GM12878 (cell line): ENCODE measurements around the gene SMARCE1. TPM values are rescaled to one million over a fixed set of nuclear protein-coding genes. Genes with fewer than 3 reads are reported as not detected.

Source experiments
- BHLHE40 ChIP-seq, 2 experiments: fragments of 450-650 bp in 1 of 2; IDR thresholded peaks; 2 replicates each; pipeline ENCODE4 v1.6.1; 2011 to 2017; ENCODE audit warnings: low read depth in 2 of 2, borderline replicate concordance in 1 of 2, improper control_type of control experiment in 1 of 2, low read length in 1 of 2, mild to moderate bottlenecking in 1 of 2
- CREB1 ChIP-seq: IDR thresholded peaks from 2 replicates; pipeline ENCODE4 v1.6.1; 2012; ENCODE audit warnings: low read depth, mild to moderate bottlenecking, inconsistent platforms
- IRF3 ChIP-seq: fragments of 450-650 bp; IDR thresholded peaks from 2 replicates; pipeline ENCODE4 v1.6.1; 2014; ENCODE audit warnings: mild to moderate bottlenecking
- LARP7 ChIP-seq: fragments of 450-650 bp; IDR thresholded peaks from 2 replicates; pipeline ENCODE4 v1.6.1; 2017; ENCODE audit warnings: mild to moderate bottlenecking
- NR2C1 ChIP-seq: fragments of 450-650 bp; IDR thresholded peaks from 2 replicates; pipeline ENCODE4 v1.6.1; 2017; ENCODE audit warnings: antibody characterized with exemption, mild to moderate bottlenecking, moderate library complexity
- PRDM15 ChIP-seq: fragments of 450-650 bp; formaldehyde crosslinking; IDR thresholded peaks from 2 replicates; pipeline ENCODE4 v1.4.0; 2020; ENCODE audit warnings: mild to moderate bottlenecking, moderate library complexity
- RB1 ChIP-seq: fragments of 450-650 bp; formaldehyde crosslinking; IDR thresholded peaks from 2 replicates; pipeline ENCODE4 v1.6.1; 2017; ENCODE audit warnings: mild to moderate bottlenecking, borderline replicate concordance
- RFX5 ChIP-seq: IDR thresholded peaks from 2 replicates; pipeline ENCODE4 v1.6.1; 2011; ENCODE audit warnings: low read depth, low read length, improper control_type of control experiment
- RUNX3 ChIP-seq: IDR thresholded peaks from 2 replicates; pipeline ENCODE4 v1.6.1; 2012; ENCODE audit warnings: low read length, inconsistent platforms
- SIN3A ChIP-seq: IDR thresholded peaks from 2 replicates; pipeline ENCODE4 v1.6.1; 2012; ENCODE audit warnings: low read depth, low read length, improper control_type of control experiment
- SMAD1 ChIP-seq: fragments of 450-650 bp; IDR thresholded peaks from 2 replicates; pipeline ENCODE4 v1.6.1; 2018; ENCODE audit warnings: mild to moderate bottlenecking, low read depth; ENCODE audit not compliant: partially characterized antibody
- SMAD5 ChIP-seq: IDR thresholded peaks from 2 replicates; pipeline ENCODE4 v1.6.1; 2016; ENCODE audit warnings: antibody characterized with exemption, low read depth
- SPI1 ChIP-seq: IDR thresholded peaks from 2 replicates; pipeline ENCODE4 v1.6.1; 2011; ENCODE audit warnings: low read depth, mild to moderate bottlenecking, low read length, moderate library complexity, borderline replicate concordance; ENCODE audit not compliant: insufficient read depth
- SUPT20H ChIP-seq: IDR thresholded peaks from 2 replicates; pipeline ENCODE4 v1.6.1; 2011; ENCODE audit warnings: low read depth, mild to moderate bottlenecking, low read length, moderate library complexity, borderline replicate concordance; ENCODE audit not compliant: control insufficient read depth
- ZBED1 ChIP-seq: IDR thresholded peaks from 2 replicates; pipeline ENCODE4 v1.6.1; 2016; ENCODE audit warnings: borderline replicate concordance
- ZSCAN29 ChIP-seq: fragments of 450-650 bp; IDR thresholded peaks from 2 replicates; pipeline ENCODE4 v1.6.1; 2017; ENCODE audit warnings: mild to moderate bottlenecking, moderate library complexity
- polyA plus RNA-seq, 11 experiments: library from polyadenylated mRNA; depleted of rRNA in 4 of 11; unstranded in 6 of 11; stranded (reverse) in 5 of 11; fragments of >200 nt; fragmentation: Nextera tagmentation in 4 of 11; fragmentation: Illumina TruSeq in 1 of 11; extraction: Ambion mirVana in 4 of 11; extraction: Trizol in 1 of 11; gene quantifications; 1 replicate in 1 of 11; 2 replicates in 10 of 11; pipeline versions ENCODE4 v1.2.1 to v1.2.3, GENCODE V29; 2011 to 2016; ENCODE audit warnings: inconsistent platforms in 2 of 11, missing spikeins in 2 of 11, low read depth in 1 of 11
- total RNA-seq, 4 experiments: library from RNA; depleted of rRNA in 3 of 4; stranded (reverse); fragments of >200 nt in 3 of 4; fragmentation: Illumina TruSeq in 1 of 4; extraction: Trizol in 1 of 4; gene quantifications; 2 replicates each; pipeline versions ENCODE4 v1.2.1 to v1.2.3, GENCODE V29; 2013 to 2021
- TF ChIP-seq, protein P1 (sequence below): fragments of 450-650 bp; IDR thresholded peaks from 2 replicates; pipeline ENCODE4 v1.6.1; 2017; ENCODE audit warnings: mild to moderate bottlenecking
- TF ChIP-seq, protein P2 (sequence below): IDR thresholded peaks from 2 replicates; pipeline ENCODE4 v1.6.1; 2012; ENCODE audit warnings: improper control_type of control experiment, low read depth, low read length; ENCODE audit not compliant: insufficient replicate concordance

SMARCE1 gene
- total and polyA plus RNA-seq, 10 of the 15 experiments (the other 5 are each of a cell fraction or from before 2014, with no cell fraction given), result 87.9 to 191 (median 132) TPM

GRCh38 chr17:40647624-40648383 is at the start of gene SMARCE1 (continued):
- TF ChIP-seq, protein P1, sequence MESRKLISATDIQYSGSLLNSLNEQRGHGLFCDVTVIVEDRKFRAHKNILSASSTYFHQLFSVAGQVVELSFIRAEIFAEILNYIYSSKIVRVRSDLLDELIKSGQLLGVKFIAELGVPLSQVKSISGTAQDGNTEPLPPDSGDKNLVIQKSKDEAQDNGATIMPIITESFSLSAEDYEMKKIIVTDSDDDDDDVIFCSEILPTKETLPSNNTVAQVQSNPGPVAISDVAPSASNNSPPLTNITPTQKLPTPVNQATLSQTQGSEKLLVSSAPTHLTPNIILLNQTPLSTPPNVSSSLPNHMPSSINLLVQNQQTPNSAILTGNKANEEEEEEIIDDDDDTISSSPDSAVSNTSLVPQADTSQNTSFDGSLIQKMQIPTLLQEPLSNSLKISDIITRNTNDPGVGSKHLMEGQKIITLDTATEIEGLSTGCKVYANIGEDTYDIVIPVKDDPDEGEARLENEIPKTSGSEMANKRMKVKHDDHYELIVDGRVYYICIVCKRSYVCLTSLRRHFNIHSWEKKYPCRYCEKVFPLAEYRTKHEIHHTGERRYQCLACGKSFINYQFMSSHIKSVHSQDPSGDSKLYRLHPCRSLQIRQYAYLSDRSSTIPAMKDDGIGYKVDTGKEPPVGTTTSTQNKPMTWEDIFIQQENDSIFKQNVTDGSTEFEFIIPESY, result peak; percentile 4; the same call in 1 of the 2 replicates
- 0 out of 2 replicates have a peak, but pooled peaks have one; percentile 11 for TF ChIP-seq SIN3A
- TF ChIP-seq SUPT20H, result no peak
- no peak for TF ChIP-seq ZBED1
- TF ChIP-seq RFX5, result no peak
- TF ChIP-seq SMAD5, result no peak
- no peak for TF ChIP-seq SMAD1
- TF ChIP-seq, protein P2, sequence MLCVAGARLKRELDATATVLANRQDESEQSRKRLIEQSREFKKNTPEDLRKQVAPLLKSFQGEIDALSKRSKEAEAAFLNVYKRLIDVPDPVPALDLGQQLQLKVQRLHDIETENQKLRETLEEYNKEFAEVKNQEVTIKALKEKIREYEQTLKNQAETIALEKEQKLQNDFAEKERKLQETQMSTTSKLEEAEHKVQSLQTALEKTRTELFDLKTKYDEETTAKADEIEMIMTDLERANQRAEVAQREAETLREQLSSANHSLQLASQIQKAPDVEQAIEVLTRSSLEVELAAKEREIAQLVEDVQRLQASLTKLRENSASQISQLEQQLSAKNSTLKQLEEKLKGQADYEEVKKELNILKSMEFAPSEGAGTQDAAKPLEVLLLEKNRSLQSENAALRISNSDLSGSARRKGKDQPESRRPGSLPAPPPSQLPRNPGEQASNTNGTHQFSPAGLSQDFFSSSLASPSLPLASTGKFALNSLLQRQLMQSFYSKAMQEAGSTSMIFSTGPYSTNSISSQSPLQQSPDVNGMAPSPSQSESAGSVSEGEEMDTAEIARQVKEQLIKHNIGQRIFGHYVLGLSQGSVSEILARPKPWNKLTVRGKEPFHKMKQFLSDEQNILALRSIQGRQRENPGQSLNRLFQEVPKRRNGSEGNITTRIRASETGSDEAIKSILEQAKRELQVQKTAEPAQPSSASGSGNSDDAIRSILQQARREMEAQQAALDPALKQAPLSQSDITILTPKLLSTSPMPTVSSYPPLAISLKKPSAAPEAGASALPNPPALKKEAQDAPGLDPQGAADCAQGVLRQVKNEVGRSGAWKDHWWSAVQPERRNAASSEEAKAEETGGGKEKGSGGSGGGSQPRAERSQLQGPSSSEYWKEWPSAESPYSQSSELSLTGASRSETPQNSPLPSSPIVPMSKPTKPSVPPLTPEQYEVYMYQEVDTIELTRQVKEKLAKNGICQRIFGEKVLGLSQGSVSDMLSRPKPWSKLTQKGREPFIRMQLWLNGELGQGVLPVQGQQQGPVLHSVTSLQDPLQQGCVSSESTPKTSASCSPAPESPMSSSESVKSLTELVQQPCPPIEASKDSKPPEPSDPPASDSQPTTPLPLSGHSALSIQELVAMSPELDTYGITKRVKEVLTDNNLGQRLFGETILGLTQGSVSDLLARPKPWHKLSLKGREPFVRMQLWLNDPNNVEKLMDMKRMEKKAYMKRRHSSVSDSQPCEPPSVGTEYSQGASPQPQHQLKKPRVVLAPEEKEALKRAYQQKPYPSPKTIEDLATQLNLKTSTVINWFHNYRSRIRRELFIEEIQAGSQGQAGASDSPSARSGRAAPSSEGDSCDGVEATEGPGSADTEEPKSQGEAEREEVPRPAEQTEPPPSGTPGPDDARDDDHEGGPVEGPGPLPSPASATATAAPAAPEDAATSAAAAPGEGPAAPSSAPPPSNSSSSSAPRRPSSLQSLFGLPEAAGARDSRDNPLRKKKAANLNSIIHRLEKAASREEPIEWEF, result no peak
- TF ChIP-seq PRDM15 (CRISPR knock-in tag), result no peak
- TF ChIP-seq SPI1, result no peak
- TF ChIP-seq CREB1, result no peak
- peak; percentile 75; the same call in 1 of the 2 replicates for TF ChIP-seq RB1
- TF ChIP-seq IRF3, result no peak
- TF ChIP-seq RUNX3, result 0 out of 2 replicates have a peak, but pooled peaks have one; percentile 3
- TF ChIP-seq BHLHE40 (IDR thresholded peaks at IDR 0.05; ENCODE audit: borderline replicate concordance in 1 of 2, low read depth in 2 of 2, low read length in 1 of 2), result no peak
- TF ChIP-seq LARP7, result peak; percentile 66; the same call in 1 of the 2 replicates
- TF ChIP-seq ZSCAN29, result peak; percentile 66; the same call in 1 of the 2 replicates
- TF ChIP-seq NR2C1, result 0 out of 2 replicates have a peak, but pooled peaks have one; percentile 23
